HCT116 (cell line): ENCODE measurements around the gene MROH8. TPM values are rescaled to one million over a fixed set of nuclear protein-coding genes. Genes with fewer than 3 reads are reported as not detected.
"Not testable (repeated sequence)": the region's sequence is repeated elsewhere in the genome, so short reads cannot be mapped to it uniquely, and the experiment has no call there.

ENCODE experiments used
- ATAC-seq: fragments of 200-7000 bp; cut with Tn5 transposase; 2 replicates; pipeline ENCODE4 v1.9.1; 2020; ENCODE audit warnings: mild to moderate bottlenecking, moderate library complexity
- BruUV-seq: library from RNA; stranded (reverse); fragments of 400-500 nt; replicated peaks from 2 replicates; lab custom pipeline; 2021; lab: Mats Ljungman, UMichigan
- CTCF ChIA-PET: fragments of 300-600 bp; sonication (Branson Sonifier 250); formaldehyde crosslinking; loops from one replicate; lab custom pipeline; 2021; ENCODE audit warnings: antibody characterized with exemption; lab: Charles Lee
- POLR2A ChIA-PET: fragments of 300-600, 350-600 bp; sonication (Branson Sonifier 250); formaldehyde crosslinking; loops from one replicate; lab custom pipeline; 2021; ENCODE audit warnings: antibody characterized with exemption; lab: Charles Lee
- RAD21 ChIA-PET, 2 experiments: fragments of 300-600 bp; sonication (Branson Sonifier 250); formaldehyde crosslinking; loops; one replicate each; lab custom pipeline; 2023; ENCODE audit warnings: low total read pairs in 2 of 2; ENCODE audit not compliant: uncharacterized antibody in 2 of 2, unreplicated experiment in 2 of 2, low non-redundant PET in 1 of 2; lab: Charles Lee
- DNase-seq: peaks from one replicate; pipeline ENCODE4 v3.0.0-alpha.2; 2010; ENCODE audit warnings: low read depth, low spot score
- H2AFZ ChIP-seq: fragments of 200-600 bp; shearing (Covaris generic), sonication (generic); 2 replicates; pipeline ENCODE4 v1.6.1; 2017; ENCODE audit warnings: low read depth, mixed run types, mixed read lengths, antibody characterized with exemption, low read length; ENCODE audit not compliant: poor library complexity, severe bottlenecking
- H3K27ac ChIP-seq: 2 replicates; pipeline ENCODE4 v1.5.1; 2012; ENCODE audit warnings: low read depth, low read length
- H3K27me3 ChIP-seq: fragments of 200-600 bp; sonication (generic); 2 replicates; pipeline ENCODE4 v1.6.1; 2016; ENCODE audit warnings: mixed run types, low read length, mixed read lengths; ENCODE audit not compliant: insufficient read depth
- H3K36me3 ChIP-seq, 2 experiments: fragments of 200-500 bp in 1 of 2; fragments of 200-600 bp in 1 of 2; sonication (Bioruptor generic) in 1 of 2; sonication (generic) in 1 of 2; 2 replicates each; pipeline versions ENCODE4 v1.5.1 to v1.6.1; 2014 to 2016; ENCODE audit warnings: low read length in 2 of 2, inconsistent platforms in 1 of 2, mixed read lengths in 1 of 2, mixed run types in 1 of 2; ENCODE audit not compliant: insufficient read depth in 2 of 2, control insufficient read depth in 1 of 2
- H3K4me1 ChIP-seq, 2 experiments: fragments of 200-600 bp in 1 of 2; sonication (generic) in 1 of 2; 2 replicates each; pipeline versions ENCODE4 v1.5.1 to v1.6.1; 2012 to 2017; ENCODE audit warnings: low read length in 2 of 2, inconsistent platforms in 1 of 2, mild to moderate bottlenecking in 1 of 2, mixed read lengths in 1 of 2, mixed run types in 1 of 2, moderate library complexity in 1 of 2; ENCODE audit not compliant: insufficient read depth in 2 of 2, control insufficient read depth in 1 of 2
- H3K4me2 ChIP-seq: fragments of 200-600 bp; sonication (generic); 2 replicates; pipeline ENCODE4 v1.6.1; 2017; ENCODE audit warnings: mixed run types, low read length, mixed read lengths
- H3K4me3 ChIP-seq, 2 experiments: fragments of 200-600 bp in 1 of 2; sonication (generic) in 1 of 2; replicated peaks in 1 of 2; 2 replicates each; pipeline ENCODE4 v1.5.1; 2011 to 2016; ENCODE audit warnings: low read length in 2 of 2, control low read depth in 1 of 2, low read depth in 1 of 2, mild to moderate bottlenecking in 1 of 2, mixed read lengths in 1 of 2, mixed run types in 1 of 2
- H3K79me2 ChIP-seq: fragments of 200-600 bp; sonication (generic); 2 replicates; pipeline ENCODE4 v1.6.1; 2017; ENCODE audit warnings: mild to moderate bottlenecking, mixed run types, low read length, moderate library complexity, mixed read lengths; ENCODE audit not compliant: insufficient read depth
- H3K9ac ChIP-seq: fragments of 200-600 bp; sonication (generic); 2 replicates; pipeline ENCODE4 v1.6.1; 2016; ENCODE audit warnings: low read length, mixed read lengths
- H3K9me2 ChIP-seq: fragments of 200-600 bp; sonication (generic), shearing (Covaris generic); 2 replicates; pipeline ENCODE4 v1.6.1; 2017; ENCODE audit warnings: mixed run types, mild to moderate bottlenecking, moderate library complexity; ENCODE audit not compliant: insufficient read depth
- H3K9me3 ChIP-seq, 2 experiments: fragments of 200-500 bp in 1 of 2; fragments of 200-600 bp in 1 of 2; sonication (Bioruptor generic) in 1 of 2; sonication (generic) in 1 of 2; 2 replicates each; pipeline ENCODE4 v1.6.1; 2014 to 2017; ENCODE audit warnings: low read length in 2 of 2, mixed read lengths in 2 of 2, inconsistent platforms in 1 of 2, low read depth in 1 of 2, mild to moderate bottlenecking in 1 of 2, mixed run types in 1 of 2, moderate library complexity in 1 of 2; ENCODE audit not compliant: control insufficient read depth in 1 of 2, insufficient read depth in 1 of 2
- H4K20me1 ChIP-seq: fragments of 200-600 bp; sonication (generic), shearing (Covaris generic); 2 replicates; pipeline ENCODE4 v1.6.1; 2017; ENCODE audit warnings: mixed run types, mild to moderate bottlenecking, moderate library complexity; ENCODE audit not compliant: insufficient read depth
- ATF3 ChIP-seq: IDR thresholded peaks from 2 replicates; pipeline ENCODE4 v1.6.1; 2012
- CEBPB ChIP-seq: IDR thresholded peaks from 2 replicates; pipeline ENCODE4 v1.6.1; 2012; ENCODE audit warnings: low read depth
- CTCF ChIP-seq, 3 experiments: fragments of 200-600 bp in 1 of 3; sonication (generic) in 1 of 3; IDR thresholded peaks in 2 of 3; conservative IDR thresholded peaks in 1 of 3; 2 replicates each; pipeline ENCODE4 v1.5.1; 2012 to 2017; ENCODE audit warnings: low read depth in 2 of 3, low read length in 2 of 3, antibody characterized with exemption in 1 of 3, borderline replicate concordance in 1 of 3, control low read depth in 1 of 3, mild to moderate bottlenecking in 1 of 3, mixed read lengths in 1 of 3, mixed run types in 1 of 3, moderate library complexity in 1 of 3; ENCODE audit not compliant: insufficient read depth in 1 of 3
- EGR1 ChIP-seq: IDR thresholded peaks from 2 replicates; pipeline ENCODE4 v1.6.1; 2012; ENCODE audit warnings: low read depth
- FOSL1 ChIP-seq: IDR thresholded peaks from 2 replicates; pipeline ENCODE4 v1.6.1; 2012; ENCODE audit warnings: low read depth
- MAX ChIP-seq: IDR thresholded peaks from 2 replicates; pipeline ENCODE4 v1.6.1; 2012
- POLR2A ChIP-seq: IDR thresholded peaks from 2 replicates; pipeline ENCODE4 v1.7.0; 2011; ENCODE audit warnings: borderline replicate concordance; ENCODE audit not compliant: insufficient read depth, insufficient read length; ENCODE audit errors: extremely low read depth
- POLR2AphosphoS5 ChIP-seq: IDR thresholded peaks from 2 replicates; pipeline ENCODE4 v1.6.1; 2011; ENCODE audit warnings: mild to moderate bottlenecking, low read depth, low read length, moderate library complexity
- SIN3A ChIP-seq: IDR thresholded peaks from 2 replicates; pipeline ENCODE4 v1.6.1; 2012; ENCODE audit warnings: low read depth
- SP1 ChIP-seq: IDR thresholded peaks from 2 replicates; pipeline ENCODE4 v1.6.1; 2012; ENCODE audit warnings: low read depth
- SRF ChIP-seq: IDR thresholded peaks from 2 replicates; pipeline ENCODE4 v1.6.1; 2012; ENCODE audit warnings: low read depth
- YY1 ChIP-seq: IDR thresholded peaks from 2 replicates; pipeline ENCODE4 v1.6.1; 2011; ENCODE audit warnings: low read length, low read depth, moderate library complexity, mild to moderate bottlenecking; ENCODE audit not compliant: insufficient replicate concordance; ENCODE audit errors: extremely low read depth
- ZFX ChIP-seq: fragments of 450-650 bp; IDR thresholded peaks from 2 replicates; pipeline ENCODE4 v1.6.1; 2017
- intact Hi-C: fragments of 100-400 bp; cut with micrococcal nuclease; formaldehyde crosslinking; loops from 2 replicates; pipeline ENCODE4 v1.10.0; 2022
- total RNA-seq: library from RNA; stranded (reverse); gene quantifications from one replicate; pipeline ENCODE4 v1.2.1, GENCODE V29; 2021; ENCODE audit not compliant: unreplicated experiment

The MROH8 gene
- total RNA-seq, 1 experiment from 2014 or later: 0.79 TPM

- CTCF ChIA-PET: no interaction called here
- no peak for TF ChIP-seq EGR1
- TF ChIP-seq, all 23 proteins: peak for 0
- H3K79me2 ChIP-seq: peaks cover 55% of the 10 kb centered on the region
- H4K20me1 ChIP-seq: no peaks in the 10 kb centered on the region
- ChIA-PET POLR2A (no interaction called here), RAD21 (no interaction called here)
- no peak overlapping the region for H3K4me2 ChIP-seq
- no peak overlapping the region for H3K4me3 ChIP-seq
- no peaks in the 10 kb centered on the region for H3K27me3 ChIP-seq
- H3K4me1 ChIP-seq: no peaks in the 10 kb centered on the region
- no peak for ATAC-seq
- no TSS peak for BruUV-seq
- intact Hi-C loops: no loop called here
- H3K9me3 ChIP-seq: peaks cover 0 to 3% of the 10 kb centered on the region in 2 experiments; a peak in 1 of 4 replicates
- H3K36me3 ChIP-seq: peaks cover 0 to 12% of the 10 kb centered on the region in 2 experiments; a peak in 1 of 4 replicates
- no peaks in the 10 kb centered on the region for H3K9me2 ChIP-seq
- no peak overlapping the region for H2AFZ ChIP-seq
- DNase-seq: no peak
- H3K9ac ChIP-seq: no peak overlapping the region
- H3K27ac ChIP-seq: no peak overlapping the region
Measured at GRCh38 chr20:37071481-37071911, 107.9 kb downstream of the MROH8 start.

- Histone ChIP-seq H3K36me3 (peaks cover 8 to 15% of the 10 kb centered on the region in 2 experiments; a peak in 3 of 4 replicates), H3K79me2 (peaks cover 37% of the 10 kb centered on the region)
- H3K27ac ChIP-seq, CTCF ChIA-PET, RAD21 ChIA-PET, POLR2A ChIA-PET, H3K9me3 ChIP-seq, H4K20me1 ChIP-seq, H3K9me2 ChIP-seq, H3K4me3 ChIP-seq, DNase-seq, H2AFZ ChIP-seq, H3K9ac ChIP-seq, H3K27me3 ChIP-seq, H3K4me2 ChIP-seq, ATAC-seq, BruUV-seq, intact Hi-C loops, H3K4me1 ChIP-seq: not testable (repeated sequence)
Measured at GRCh38 chr20:37069563-37069962, 109.8 kb downstream of the MROH8 start.

- ChIA-PET CTCF (no interaction called here), POLR2A (no interaction called here), RAD21 (no interaction called here)
- no peaks in the 10 kb centered on the region for H3K9me2 ChIP-seq
- intact Hi-C loops: no loop called here
- H3K36me3 ChIP-seq: peaks cover 9 to 15% of the 10 kb centered on the region in 2 experiments; a peak in 3 of 4 replicates
- no peak overlapping the region for H3K4me2 ChIP-seq
- no TSS peak for BruUV-seq
- peaks cover 9% of the 10 kb centered on the region for H3K79me2 ChIP-seq
- H3K27ac ChIP-seq: no peak overlapping the region
- H3K4me1 ChIP-seq: no peaks in the 10 kb centered on the region
- H2AFZ ChIP-seq: no peak overlapping the region
- H3K9ac ChIP-seq: no peak overlapping the region
- DNase-seq (no peak), ATAC-seq (no peak)
- no peaks in the 10 kb centered on the region for H3K9me3 ChIP-seq
- H4K20me1 ChIP-seq: no peaks in the 10 kb centered on the region; the same call in 1 of the 2 replicates
- H3K4me3 ChIP-seq: no peak overlapping the region
- no peaks in the 10 kb centered on the region for H3K27me3 ChIP-seq
- TF ChIP-seq YY1: no peak
- no peak for TF ChIP-seq FOSL1
- TF ChIP-seq POLR2A: no peak
- TF ChIP-seq SP1: no peak
- TF ChIP-seq POLR2AphosphoS5: no peak
- no peak for TF ChIP-seq MAX
- TF ChIP-seq CEBPB: no peak
- no peak for TF ChIP-seq ATF3
- no peak for TF ChIP-seq CTCF (IDR thresholded peaks at IDR 0.05 in 2 of 3, conservative IDR thresholded peaks at IDR 0.05 in 1 of 3; ENCODE audit: borderline replicate concordance in 1 of 3, insufficient read depth in 1 of 3, low read depth in 2 of 3, low read length in 2 of 3)
- no peak for TF ChIP-seq ZFX
- TF ChIP-seq SIN3A: no peak
- no peak for TF ChIP-seq SRF
Measured at GRCh38 chr20:37066168-37066567, 113.2 kb downstream of the MROH8 start.
